ENCODE results near the gene AHRR. TPM values are rescaled to one million over a fixed set of nuclear protein-coding genes. Genes with fewer than 3 reads are reported as not detected.

AHRR gene
- polyA plus RNA-seq, 3 donors: 0.15 TPM; not detected in 1

DNA sequence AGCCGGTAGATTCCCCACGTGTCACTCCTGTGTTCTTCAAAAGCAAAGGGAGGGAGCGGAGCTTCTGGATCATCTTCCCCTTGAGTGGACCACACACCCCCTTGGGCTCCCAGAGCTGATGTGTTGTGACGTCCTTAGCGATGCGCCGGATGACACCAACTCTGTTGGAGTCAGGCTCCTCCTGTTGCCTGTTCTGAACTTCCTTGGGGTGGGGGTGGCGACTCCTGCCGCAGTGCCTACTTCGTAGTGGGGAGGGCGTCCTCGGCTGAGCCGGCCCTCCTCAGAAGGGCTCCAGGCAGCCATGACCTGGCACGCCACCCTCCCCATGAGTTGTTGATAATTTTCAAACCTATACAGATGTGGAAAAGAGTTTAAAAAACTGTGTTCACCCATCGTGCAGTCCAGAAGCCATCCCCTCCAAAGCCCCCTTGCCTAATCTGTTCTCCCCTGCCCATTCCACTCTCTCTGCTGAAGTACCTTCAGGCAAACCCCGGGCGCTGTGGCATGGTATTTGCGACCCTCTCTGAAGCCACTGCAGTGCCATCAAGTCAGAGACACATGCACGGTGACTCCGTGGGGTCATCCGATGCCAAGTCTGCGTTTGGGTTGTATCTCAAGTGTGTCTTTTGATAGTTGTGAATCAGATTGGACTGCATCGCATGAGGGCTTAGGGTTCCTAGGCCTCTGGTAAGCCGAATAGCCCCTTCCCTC is 138.2 kb downstream of the AHRR start:
- peaks cover 1% of the 10 kb centered on the region for H3K4me1 Mint-ChIP-seq
- Histone ChIP-seq H3K27me3 (ENCODE audit: control insufficient read depth in 2 of 2, insufficient read depth in 2 of 2, low read length in 2 of 2) (no peaks in the 10 kb centered on the region), H2AFZ (ENCODE audit: insufficient read depth, low read depth, low read length, poor library complexity, severe bottlenecking) (no peak overlapping the region), H3K4me1 (ENCODE audit: control insufficient read depth in 1 of 2, insufficient read depth in 2 of 2, low read length in 2 of 2) (no peaks in the 10 kb centered on the region), H3K9me3 (replicated peaks in 1 of 2; ENCODE audit: control insufficient read depth in 1 of 2, insufficient read depth in 1 of 2, low read length in 2 of 2) (no peaks in the 10 kb centered on the region), H3K79me2 (ENCODE audit: insufficient read depth, low read length) (peaks cover 14% of the 10 kb centered on the region), H3K4me3 (replicated peaks in 1 of 3; ENCODE audit: low read depth in 2 of 3, low read length in 3 of 3) (no peak overlapping the region), H4K20me1 (ENCODE audit: insufficient read depth, low read length) (peaks cover 43% of the 10 kb centered on the region), H3K9ac (ENCODE audit: insufficient read depth, low read length, poor library complexity, severe bottlenecking) (no peak overlapping the region), H3K36me3 (replicated peaks in 1 of 2; ENCODE audit: control insufficient read depth in 1 of 2, insufficient read depth in 2 of 2, low read length in 2 of 2) (peaks cover 88 to 100% of the 10 kb centered on the region in 2 donors), H3K27ac (ENCODE audit: low read depth in 1 of 2, low read length in 2 of 2) (no peak overlapping the region), H3K4me2 (replicated peaks; ENCODE audit: extremely low read depth, low read length, poor library complexity, severe bottlenecking) (no peak overlapping the region)
- no peak for DNase-seq
- peaks cover 84 to 99% of the 10 kb centered on the region in 2 donors for H3K36me3 Mint-ChIP-seq
- no peaks in the 10 kb centered on the region for H3K9me3 Mint-ChIP-seq
- no peaks in the 10 kb centered on the region for H3K27me3 Mint-ChIP-seq (ENCODE audit: low read depth in 3 of 3)
- no peak overlapping the region for H3K4me3 Mint-ChIP-seq
- TF ChIP-seq, protein P1, sequence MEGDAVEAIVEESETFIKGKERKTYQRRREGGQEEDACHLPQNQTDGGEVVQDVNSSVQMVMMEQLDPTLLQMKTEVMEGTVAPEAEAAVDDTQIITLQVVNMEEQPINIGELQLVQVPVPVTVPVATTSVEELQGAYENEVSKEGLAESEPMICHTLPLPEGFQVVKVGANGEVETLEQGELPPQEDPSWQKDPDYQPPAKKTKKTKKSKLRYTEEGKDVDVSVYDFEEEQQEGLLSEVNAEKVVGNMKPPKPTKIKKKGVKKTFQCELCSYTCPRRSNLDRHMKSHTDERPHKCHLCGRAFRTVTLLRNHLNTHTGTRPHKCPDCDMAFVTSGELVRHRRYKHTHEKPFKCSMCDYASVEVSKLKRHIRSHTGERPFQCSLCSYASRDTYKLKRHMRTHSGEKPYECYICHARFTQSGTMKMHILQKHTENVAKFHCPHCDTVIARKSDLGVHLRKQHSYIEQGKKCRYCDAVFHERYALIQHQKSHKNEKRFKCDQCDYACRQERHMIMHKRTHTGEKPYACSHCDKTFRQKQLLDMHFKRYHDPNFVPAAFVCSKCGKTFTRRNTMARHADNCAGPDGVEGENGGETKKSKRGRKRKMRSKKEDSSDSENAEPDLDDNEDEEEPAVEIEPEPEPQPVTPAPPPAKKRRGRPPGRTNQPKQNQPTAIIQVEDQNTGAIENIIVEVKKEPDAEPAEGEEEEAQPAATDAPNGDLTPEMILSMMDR (IDR thresholded peaks at IDR 0.05): no peak
- intact Hi-C loops (cut with micrococcal nuclease): no loop called here
- H3K27ac Mint-ChIP-seq: peak overlapping the region in 1 of 7 donors; percentile 21
- WGBS (ENCODE audit: insufficient coverage): 95% methylated on average over 10 of the region's 24 CpGs

DNA sequence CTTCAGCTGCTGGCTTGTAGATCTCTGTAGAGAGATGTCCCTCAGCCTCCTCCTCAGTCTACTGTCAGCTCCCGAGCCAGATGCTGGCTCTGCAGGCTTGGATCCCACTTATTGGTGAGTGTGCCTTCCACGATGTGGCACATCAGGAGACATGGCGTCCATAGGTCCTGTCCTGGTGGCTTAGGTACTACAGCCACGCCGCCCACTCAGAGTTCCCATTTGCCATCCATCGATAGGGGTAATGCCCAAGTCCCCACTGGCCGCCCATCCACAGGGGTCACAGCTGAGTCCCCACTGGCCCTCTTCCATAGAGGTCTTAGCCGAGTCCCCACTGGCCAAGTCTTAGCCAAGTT is 138.7 kb downstream of the AHRR start:
- no peak overlapping the region for H3K4me3 Mint-ChIP-seq
- no peaks in the 10 kb centered on the region for H3K4me1 ChIP-seq (ENCODE audit: control insufficient read depth in 1 of 2, insufficient read depth in 2 of 2, low read length in 2 of 2)
- peak overlapping the region in 1 of 7 donors; percentile 32 for H3K27ac Mint-ChIP-seq
- H3K9me3 ChIP-seq (replicated peaks in 1 of 2; ENCODE audit: control insufficient read depth in 1 of 2, insufficient read depth in 1 of 2, low read length in 2 of 2): no peaks in the 10 kb centered on the region
- no peaks in the 10 kb centered on the region for H3K9me3 Mint-ChIP-seq
- no peaks in the 10 kb centered on the region for H3K27me3 Mint-ChIP-seq (ENCODE audit: low read depth in 3 of 3)
- WGBS (ENCODE audit: insufficient coverage): 99% methylated on average over 8 of the region's 8 CpGs
- H3K79me2 ChIP-seq (ENCODE audit: insufficient read depth, low read length): peaks cover 14% of the 10 kb centered on the region
- H3K4me3 ChIP-seq (replicated peaks in 1 of 3; ENCODE audit: low read depth in 2 of 3, low read length in 3 of 3): no peak overlapping the region
- H3K36me3 ChIP-seq (replicated peaks in 1 of 2; ENCODE audit: control insufficient read depth in 1 of 2, insufficient read depth in 2 of 2, low read length in 2 of 2): peaks cover 88 to 100% of the 10 kb centered on the region in 2 donors
- no peak overlapping the region for H3K27ac ChIP-seq (ENCODE audit: low read depth in 1 of 2, low read length in 2 of 2)
- H3K9ac ChIP-seq (ENCODE audit: insufficient read depth, low read length, poor library complexity, severe bottlenecking): no peak overlapping the region
- peaks cover 38% of the 10 kb centered on the region for H4K20me1 ChIP-seq (ENCODE audit: insufficient read depth, low read length)
- peaks cover 83 to 99% of the 10 kb centered on the region in 2 donors for H3K36me3 Mint-ChIP-seq
- H3K27me3 ChIP-seq (ENCODE audit: control insufficient read depth in 2 of 2, insufficient read depth in 2 of 2, low read length in 2 of 2): no peaks in the 10 kb centered on the region
- no peak overlapping the region for H2AFZ ChIP-seq (ENCODE audit: insufficient read depth, low read depth, low read length, poor library complexity, severe bottlenecking)
- no peak for DNase-seq
- peaks cover 1% of the 10 kb centered on the region for H3K4me1 Mint-ChIP-seq
- no peak overlapping the region for H3K4me2 ChIP-seq (replicated peaks; ENCODE audit: extremely low read depth, low read length, poor library complexity, severe bottlenecking)
- intact Hi-C loops (cut with micrococcal nuclease): no loop called here
- TF ChIP-seq, protein P1 (IDR thresholded peaks at IDR 0.05): no peak
